Measurements from ENCODE around the gene ZNF529. TPM values are rescaled to one million over a fixed set of nuclear protein-coding genes. Genes with fewer than 3 reads are reported as not detected.
"Not testable (repeated sequence)": the region's sequence is repeated elsewhere in the genome, so short reads cannot be mapped to it uniquely, and the experiment has no call there.

The ZNF529 gene
- total RNA-seq: 1 to 10 TPM; 1.8 to 8.3 (median 4.9) TPM

- in situ Hi-C loops (cut with MboI; ENCODE audit: low pct_ligation_motif_present in 1 of 4, low pct_unique_long_range_greater_than_20kb in 1 of 4, low sequenced_read_pairs in 3 of 4): no loop called here
- H3K36me3 ChIP-seq: peaks cover 0 to 43% (median 12%) of the 10 kb centered on the region in 4 donors
Observed at GRCh38 chr19:36573020-36573894, at the start of gene ZNF529. Gene ZNF529 (minus strand): TSS chr19:36573292. CDS start chr19:36572346, 946 bp downstream.

GRCh38 chr19:36605877-36606478, 32.9 kb upstream of the ZNF529 start:
- peak overlapping the region in 3 of 4 donors; percentile 43 to 58 (median 52) for H3K4me3 ChIP-seq
- no peak for DNase-seq
- peak overlapping the region; percentile 77 to 80 (median 78) for H3K27ac ChIP-seq
- H3K27me3 ChIP-seq: no peaks in the 10 kb centered on the region
- peaks cover 0 to 12% of the 10 kb centered on the region in 2 donors for H3K9me3 ChIP-seq
- WGBS, 2 donors (ENCODE audit: low coverage in 1 of 2): 7% methylated on average over 1 of the region's 1 CpG; no CpG with 5 or more reads in 1 of the 2 donors
- in situ Hi-C loops (cut with MboI; ENCODE audit: low pct_ligation_motif_present in 1 of 4, low pct_unique_long_range_greater_than_20kb in 1 of 4, low sequenced_read_pairs in 3 of 4) (no loop called here), intact Hi-C loops (cut with DNase I; ENCODE audit: low total_unique reads) (no loop called here)
- peaks cover 0 to 9% (median 3%) of the 10 kb centered on the region in 4 donors for H3K4me1 ChIP-seq
- TF ChIP-seq POLR2A (IDR thresholded peaks at IDR 0.05) (no peak), POLR2AphosphoS5 (IDR thresholded peaks at IDR 0.05) (no peak), EP300 (IDR thresholded peaks at IDR 0.05; ENCODE audit: low read depth) (no peak), CTCF (IDR thresholded peaks at IDR 0.05) (no peak)
- H3K36me3 ChIP-seq: peaks cover 0 to 2% (median 0%) of the 10 kb centered on the region in 4 donors

More at GRCh38 chr19:36573020-36573894, at the start of gene ZNF529:
- no peaks in the 10 kb centered on the region for H3K27me3 ChIP-seq
- TF ChIP-seq POLR2A (IDR thresholded peaks at IDR 0.05): peak; percentile 72
- no peak for TF ChIP-seq CTCF (IDR thresholded peaks at IDR 0.05)
- peak; percentile 78 to 85 (median 81) for TF ChIP-seq POLR2AphosphoS5 (IDR thresholded peaks at IDR 0.05)
- no peak for TF ChIP-seq EP300 (IDR thresholded peaks at IDR 0.05; ENCODE audit: low read depth)
- WGBS, 2 donors (ENCODE audit: low coverage in 1 of 2): 1% methylated on average over 60 of the region's 66 CpGs; no CpG with 5 or more reads in 1 of the 2 donors
- H3K4me1 ChIP-seq: peaks cover 0 to 18% (median 14%) of the 10 kb centered on the region in 4 donors
- peak; percentile 90 for DNase-seq
- H3K4me3 ChIP-seq: peak within 1 kb of the TSS; percentile 59 to 94 (median 88)
- intact Hi-C loops (cut with DNase I; ENCODE audit: low total_unique reads): no loop called here
- peaks cover 14 to 19% of the 10 kb centered on the region in 2 donors for H3K9me3 ChIP-seq
- peak within 1 kb of the TSS; percentile 80 to 86 (median 84) for H3K27ac ChIP-seq

- DNase-seq: peak; percentile 57
- TF ChIP-seq POLR2AphosphoS5 (IDR thresholded peaks at IDR 0.05): peak in 2 of 3 donors; percentile 41 to 49
- TF ChIP-seq EP300 (IDR thresholded peaks at IDR 0.05; ENCODE audit: low read depth): no peak
- peak; percentile 32 for TF ChIP-seq POLR2A (IDR thresholded peaks at IDR 0.05)
- WGBS, 2 donors (ENCODE audit: low coverage in 1 of 2): 28% methylated on average over 70 of the region's 73 CpGs; no CpG with 5 or more reads in 1 of the 2 donors
- H3K9me3 ChIP-seq: peaks cover 0 to 9% of the 10 kb centered on the region in 2 donors
- H3K36me3 ChIP-seq: no peaks in the 10 kb centered on the region
- peak within 1 kb of the TSS; percentile 43 to 58 (median 48) for H3K4me3 ChIP-seq
- intact Hi-C loops (cut with DNase I; ENCODE audit: low total_unique reads): no loop called here
- no peaks in the 10 kb centered on the region for H3K27me3 ChIP-seq
- H3K27ac ChIP-seq: peak within 1 kb of the TSS; percentile 77 to 80 (median 78)
- H3K4me1 ChIP-seq: peaks cover 0 to 9% (median 3%) of the 10 kb centered on the region in 4 donors
- in situ Hi-C loops (cut with MboI; ENCODE audit: low pct_ligation_motif_present in 1 of 4, low pct_unique_long_range_greater_than_20kb in 1 of 4, low sequenced_read_pairs in 3 of 4): no loop called here
Observed at GRCh38 chr19:36605101-36605876, 32.2 kb upstream of the ZNF529 start, which contains the start of gene ZNF382. Gene ZNF382 (plus strand): TSS chr19:36605313. CDS start chr19:36609915, 4,602 bp downstream.

GRCh38 chr19:36604656-36605100, 31.6 kb upstream of the ZNF529 start:
- H3K36me3 ChIP-seq: no peaks in the 10 kb centered on the region
- intact Hi-C loops (cut with DNase I; ENCODE audit: low total_unique reads): no loop called here
- DNase-seq: peak; percentile 38
- H3K4me1 ChIP-seq: peaks cover 0 to 9% (median 3%) of the 10 kb centered on the region in 4 donors
- WGBS, 2 donors (ENCODE audit: low coverage in 1 of 2): 12% methylated on average over 21 of the region's 21 CpGs; no CpG with 5 or more reads in 1 of the 2 donors
- peaks cover 0 to 9% of the 10 kb centered on the region in 2 donors for H3K9me3 ChIP-seq
- peak overlapping the region; percentile 43 to 58 (median 48) for H3K4me3 ChIP-seq
- H3K27me3 ChIP-seq: no peaks in the 10 kb centered on the region
- TF ChIP-seq EP300 (IDR thresholded peaks at IDR 0.05; ENCODE audit: low read depth) (no peak), CTCF (IDR thresholded peaks at IDR 0.05) (no peak), POLR2A (IDR thresholded peaks at IDR 0.05) (no peak), POLR2AphosphoS5 (IDR thresholded peaks at IDR 0.05) (no peak)
- in situ Hi-C loops (cut with MboI; ENCODE audit: low pct_ligation_motif_present in 1 of 4, low pct_unique_long_range_greater_than_20kb in 1 of 4, low sequenced_read_pairs in 3 of 4): no loop called here
- H3K27ac ChIP-seq: peak overlapping the region; percentile 77 to 80 (median 78)

GRCh38 chr19:36602681-36603080, 29.6 kb upstream of the ZNF529 start:
- H3K9me3 ChIP-seq: peaks cover 0 to 14% of the 10 kb centered on the region in 2 donors
- not testable (repeated sequence) for H3K27me3 ChIP-seq

More at GRCh38 chr19:36602681-36603080, 29.6 kb upstream of the ZNF529 start:
- intact Hi-C loops (cut with DNase I; ENCODE audit: low total_unique reads); H3K36me3 ChIP-seq; H3K4me3 ChIP-seq; in situ Hi-C loops (cut with MboI; ENCODE audit: low pct_ligation_motif_present in 1 of 4, low pct_unique_long_range_greater_than_20kb in 1 of 4, low sequenced_read_pairs in 3 of 4); H3K4me1 ChIP-seq; H3K27ac ChIP-seq; DNase-seq: not testable (repeated sequence)
- 97 to 100% methylated on average over 3 to 10 of the region's 10 CpGs for WGBS, 2 donors (ENCODE audit: low coverage in 1 of 2)

All from transverse colon (tissue), 4 donors.